Fibroblast of lung (primary cell): ENCODE measurements around the gene EPG5.

ENCODE experiments used
- EZH2 ChIP-seq: IDR thresholded peaks from 2 replicates; pipeline ENCODE4 v1.5.1; 2012; ENCODE audit warnings: low read length, control low read depth, mild to moderate bottlenecking; ENCODE audit errors: missing control alignments
- TF ChIP-seq, protein P1 (sequence below), 2 donors: IDR thresholded peaks in 1 of 2; conservative IDR thresholded peaks in 1 of 2; 1 replicate in 1 of 2; 2 replicates in 1 of 2; pipeline ENCODE4 v1.5.1; 2011 to 2012; ENCODE audit warnings: low read length in 2 of 2, control low read depth in 1 of 2, inconsistent platforms in 1 of 2, low read depth in 1 of 2, mild to moderate bottlenecking in 1 of 2

DNA sequence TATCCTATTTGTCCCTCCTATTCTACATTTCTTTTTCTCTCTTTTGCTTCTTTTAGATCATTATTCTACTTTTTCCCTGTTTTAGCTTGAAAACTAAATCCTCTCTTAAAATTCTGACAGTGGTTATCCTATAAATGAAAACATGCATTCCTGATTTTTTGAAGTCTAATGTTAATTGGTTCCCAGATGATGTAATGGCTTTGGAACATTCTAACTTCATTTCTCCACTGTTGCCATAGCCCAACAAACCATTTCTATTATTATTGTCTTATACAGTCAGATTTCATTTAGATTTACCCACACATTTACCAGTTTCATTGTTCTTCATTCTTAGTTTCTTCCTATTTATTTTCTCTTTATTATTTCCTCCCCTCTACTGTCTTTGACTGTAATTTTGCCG, 105.2 kb downstream of the EPG5 start:
- TF ChIP-seq, protein P1, sequence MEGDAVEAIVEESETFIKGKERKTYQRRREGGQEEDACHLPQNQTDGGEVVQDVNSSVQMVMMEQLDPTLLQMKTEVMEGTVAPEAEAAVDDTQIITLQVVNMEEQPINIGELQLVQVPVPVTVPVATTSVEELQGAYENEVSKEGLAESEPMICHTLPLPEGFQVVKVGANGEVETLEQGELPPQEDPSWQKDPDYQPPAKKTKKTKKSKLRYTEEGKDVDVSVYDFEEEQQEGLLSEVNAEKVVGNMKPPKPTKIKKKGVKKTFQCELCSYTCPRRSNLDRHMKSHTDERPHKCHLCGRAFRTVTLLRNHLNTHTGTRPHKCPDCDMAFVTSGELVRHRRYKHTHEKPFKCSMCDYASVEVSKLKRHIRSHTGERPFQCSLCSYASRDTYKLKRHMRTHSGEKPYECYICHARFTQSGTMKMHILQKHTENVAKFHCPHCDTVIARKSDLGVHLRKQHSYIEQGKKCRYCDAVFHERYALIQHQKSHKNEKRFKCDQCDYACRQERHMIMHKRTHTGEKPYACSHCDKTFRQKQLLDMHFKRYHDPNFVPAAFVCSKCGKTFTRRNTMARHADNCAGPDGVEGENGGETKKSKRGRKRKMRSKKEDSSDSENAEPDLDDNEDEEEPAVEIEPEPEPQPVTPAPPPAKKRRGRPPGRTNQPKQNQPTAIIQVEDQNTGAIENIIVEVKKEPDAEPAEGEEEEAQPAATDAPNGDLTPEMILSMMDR (conservative IDR thresholded peaks at IDR 0.05 in 1 of 2, IDR thresholded peaks at IDR 0.05 in 1 of 2; ENCODE audit: low read depth in 1 of 2, low read length in 2 of 2): no peak
- TF ChIP-seq EZH2: no peak
